ENCODE data around the gene UQCC2.
A peak's percentile ranks its signal among the peaks of the same experiment; 100 is the strongest.

Gene UQCC2

DNA sequence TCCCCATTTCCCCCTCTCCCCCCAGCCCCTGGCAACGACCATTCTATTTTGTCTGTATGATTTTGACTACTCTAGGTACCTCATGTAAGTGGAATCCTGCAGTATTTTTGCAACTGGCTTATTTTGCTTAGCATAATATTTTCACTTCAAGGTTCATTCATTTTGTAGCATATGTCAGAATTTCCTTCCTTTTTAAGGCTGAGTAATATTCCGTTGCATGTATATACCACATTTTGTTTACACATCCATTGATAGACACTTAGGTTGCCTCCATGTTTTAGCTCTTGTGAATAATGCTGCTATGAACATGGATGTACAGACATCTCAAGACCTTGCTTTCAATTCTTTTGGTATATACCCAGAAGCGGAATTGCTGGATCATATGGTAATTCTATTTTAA, 1.4 kb upstream of the UQCC2 start:
- no peak overlapping the region for H3K4me3 Mint-ChIP-seq

GRCh38 chr6:33710296-33711121, 991 bp downstream of the UQCC2 start:
- Mint-ChIP-seq H3K27ac (peak overlapping the region; percentile 100), H3K9me3 (no peaks in the 10 kb centered on the region), H3K4me3 (peak overlapping the region; percentile 99 to 100), H3K27me3 (no peaks in the 10 kb centered on the region), H3K4me1 (peaks cover 32 to 49% of the 10 kb centered on the region in 2 donors), H3K36me3 (peaks cover 27 to 38% of the 10 kb centered on the region in 2 donors)
- ATAC-seq (replicated peaks) = peak; percentile 0 to 14
- no peak for DNase-seq

More for the DNA sequence above, 1.4 kb upstream of the UQCC2 start:
- peaks cover 22 to 28% of the 10 kb centered on the region in 2 donors for H3K36me3 Mint-ChIP-seq
- H3K27me3 Mint-ChIP-seq = no peaks in the 10 kb centered on the region
- no peaks in the 10 kb centered on the region for H3K9me3 Mint-ChIP-seq
- peaks cover 27 to 37% of the 10 kb centered on the region in 2 donors for H3K4me1 Mint-ChIP-seq
- H3K27ac Mint-ChIP-seq = no peak overlapping the region
- ATAC-seq (replicated peaks) = no peak
- no peak for DNase-seq

DNA sequence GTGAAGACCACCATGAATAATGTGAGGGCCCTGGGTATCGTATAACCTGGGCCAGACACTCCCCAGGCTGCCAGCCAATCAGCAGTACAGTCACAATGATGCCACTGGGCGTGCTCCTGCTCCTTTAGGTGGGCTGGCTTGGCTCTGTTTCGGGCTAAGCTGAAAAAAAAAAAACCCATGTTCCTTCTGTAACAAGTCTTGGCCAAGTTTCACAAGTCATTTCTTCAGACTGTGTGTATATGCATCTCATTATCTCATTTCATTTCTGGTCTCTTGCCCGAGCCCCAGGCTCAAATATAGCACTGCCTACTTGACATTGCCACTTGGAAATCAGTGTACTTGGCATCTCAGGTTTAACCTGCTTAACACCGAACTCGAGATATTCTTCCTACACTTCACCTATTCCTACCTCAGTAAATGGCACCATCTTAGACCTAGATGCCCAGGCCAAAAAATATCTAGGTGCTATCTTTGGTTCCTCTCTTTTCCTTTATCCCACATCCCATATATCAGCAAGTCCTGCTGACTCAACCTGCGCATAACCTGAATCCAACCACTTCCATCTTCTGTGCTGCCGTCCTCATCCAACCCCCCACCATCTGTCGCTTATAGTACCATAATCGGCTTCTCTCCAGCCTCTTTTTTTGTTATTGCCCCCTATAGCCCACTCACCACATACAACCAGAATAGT, 1.8 kb downstream of the UQCC2 start:
- H3K27me3 Mint-ChIP-seq = no peaks in the 10 kb centered on the region
- peaks cover 29 to 39% of the 10 kb centered on the region in 2 donors for H3K36me3 Mint-ChIP-seq
- H3K4me1 Mint-ChIP-seq = peaks cover 36 to 55% of the 10 kb centered on the region in 2 donors
- peak overlapping the region in 1 of 2 donors; percentile 99 for H3K4me3 Mint-ChIP-seq
- H3K27ac Mint-ChIP-seq = no peak overlapping the region
- ATAC-seq (replicated peaks) = no peak
- no peaks in the 10 kb centered on the region for H3K9me3 Mint-ChIP-seq
- no peak for DNase-seq

DNA sequence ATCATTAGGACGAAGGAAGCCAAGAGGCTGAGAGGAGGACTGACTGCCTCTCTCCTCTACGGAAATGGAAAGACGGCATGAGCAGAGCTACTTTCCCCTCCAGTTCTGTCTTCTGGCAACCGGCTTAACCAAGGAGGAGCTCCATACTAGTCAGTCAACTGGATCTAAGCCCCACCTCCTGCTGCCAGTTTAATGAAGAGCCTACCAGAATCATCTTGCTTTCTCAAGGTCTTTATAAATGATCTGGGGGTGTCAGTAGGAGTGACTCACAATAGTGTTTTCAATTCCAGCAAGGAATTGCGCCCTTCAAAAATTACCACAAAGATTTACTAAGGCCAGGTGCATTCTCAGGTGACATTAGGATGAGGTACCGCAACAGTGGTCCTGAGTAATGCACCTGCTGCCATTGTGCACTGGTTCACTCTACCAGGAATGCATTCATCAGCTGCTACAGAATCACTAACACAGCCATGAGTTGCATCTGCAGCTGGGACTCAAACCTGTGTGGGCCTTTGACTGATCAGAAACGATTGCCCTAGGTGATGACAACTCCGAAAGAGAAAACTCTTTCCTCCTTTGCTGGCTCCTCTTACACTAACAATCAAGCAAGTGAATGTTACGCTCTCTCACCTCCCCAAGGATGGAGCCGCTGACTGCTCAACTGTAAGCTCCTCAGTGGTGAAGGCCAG, 2.8 kb downstream of the UQCC2 start:
- Mint-ChIP-seq H3K36me3 (peaks cover 31 to 49% of the 10 kb centered on the region in 2 donors), H3K4me3 (no peak overlapping the region), H3K27me3 (no peaks in the 10 kb centered on the region), H3K27ac (no peak overlapping the region), H3K9me3 (no peaks in the 10 kb centered on the region), H3K4me1 (peaks cover 35 to 59% of the 10 kb centered on the region in 2 donors)
- no peak for DNase-seq
- ATAC-seq (replicated peaks) = no peak

GRCh38 chr6:33707771-33708170, 3.7 kb downstream of the UQCC2 start:
- H3K27me3 Mint-ChIP-seq = no peaks in the 10 kb centered on the region
- H3K27ac Mint-ChIP-seq = no peak overlapping the region
- peaks cover 35 to 59% of the 10 kb centered on the region in 2 donors for H3K4me1 Mint-ChIP-seq
- H3K9me3 Mint-ChIP-seq = no peaks in the 10 kb centered on the region
- peaks cover 31 to 52% of the 10 kb centered on the region in 2 donors for H3K36me3 Mint-ChIP-seq
- ATAC-seq (replicated peaks) (no peak), DNase-seq (no peak)
- H3K4me3 Mint-ChIP-seq = no peak overlapping the region

DNA sequence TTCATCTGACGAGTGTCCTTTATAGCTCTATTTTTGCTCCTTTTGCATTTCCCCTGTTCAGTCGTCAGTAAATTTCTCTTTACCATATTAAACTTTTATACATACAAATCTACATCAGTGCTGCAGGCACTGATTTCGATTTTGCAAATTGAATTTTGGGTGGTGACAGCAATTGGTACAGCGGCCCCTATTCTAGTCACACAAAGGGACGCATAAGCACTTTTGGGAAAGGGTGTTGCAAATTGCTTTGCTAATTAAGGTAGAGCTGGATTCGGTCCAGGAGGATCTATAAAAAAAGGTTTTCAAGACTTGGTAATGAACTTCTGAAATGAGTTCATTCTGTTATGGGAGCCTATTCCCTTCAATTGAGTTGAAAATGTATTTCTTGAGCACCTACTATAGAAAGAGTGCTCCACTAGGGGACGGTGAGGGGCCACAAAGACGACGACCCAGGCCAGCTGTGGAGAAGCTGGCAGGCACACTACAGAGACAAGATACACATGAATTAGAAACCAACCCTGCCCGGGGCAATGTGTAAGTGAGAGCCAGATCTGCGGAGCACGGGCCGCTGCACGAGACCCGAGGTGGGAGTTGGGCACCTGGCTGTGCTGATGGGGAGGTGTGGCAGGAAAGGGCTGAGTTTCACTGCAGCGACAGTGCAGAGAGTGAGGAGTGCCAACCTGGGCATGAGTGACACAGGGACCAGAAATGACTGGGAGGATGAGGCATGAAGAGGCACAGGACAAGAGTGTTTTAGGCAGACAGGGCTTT, 5.4 kb downstream of the UQCC2 start:
- peaks cover 37 to 56% of the 10 kb centered on the region in 2 donors for H3K4me1 Mint-ChIP-seq
- H3K4me3 Mint-ChIP-seq = no peak overlapping the region
- H3K27ac Mint-ChIP-seq = peak overlapping the region; percentile 49
- no peak for DNase-seq
- no peaks in the 10 kb centered on the region for H3K27me3 Mint-ChIP-seq
- H3K36me3 Mint-ChIP-seq = peaks cover 34 to 55% of the 10 kb centered on the region in 2 donors
- ATAC-seq (replicated peaks) = no peak
- H3K9me3 Mint-ChIP-seq = no peaks in the 10 kb centered on the region

DNA sequence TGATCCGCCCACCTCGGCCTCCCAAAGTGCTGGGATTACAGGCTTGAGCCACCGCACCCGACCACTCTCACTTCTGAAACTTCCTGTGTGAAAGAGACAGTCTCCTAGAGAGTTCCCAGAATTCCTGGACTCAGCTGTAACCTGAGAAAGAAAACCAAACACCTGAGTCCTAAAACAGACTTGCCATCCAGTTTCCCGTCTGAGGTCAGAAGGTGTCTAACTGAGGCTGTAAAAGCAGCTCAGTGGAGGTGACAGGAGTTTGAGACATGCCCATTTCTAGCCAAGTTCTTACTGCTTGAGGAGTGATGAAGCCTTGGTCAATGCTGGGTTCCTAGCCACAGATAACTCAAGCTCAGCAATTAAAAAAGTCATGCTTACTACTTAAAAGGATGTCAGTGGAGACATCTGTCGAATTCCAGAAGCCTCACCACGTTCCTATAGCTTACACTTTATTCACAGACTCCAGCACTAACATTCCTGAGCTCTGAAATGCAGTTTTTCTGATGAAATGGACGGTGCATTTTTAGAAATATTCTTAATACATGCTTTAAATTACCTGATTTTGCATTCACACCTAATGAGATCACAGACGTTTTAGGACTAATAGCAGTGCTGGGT, 6.1 kb downstream of the UQCC2 start:
- Mint-ChIP-seq H3K27ac (no peak overlapping the region), H3K36me3 (peaks cover 38 to 53% of the 10 kb centered on the region in 2 donors), H3K4me1 (peaks cover 35 to 54% of the 10 kb centered on the region in 2 donors), H3K9me3 (no peaks in the 10 kb centered on the region), H3K4me3 (no peak overlapping the region), H3K27me3 (no peaks in the 10 kb centered on the region)
- no peak for ATAC-seq (replicated peaks)
- DNase-seq = no peak

- H3K4me1 Mint-ChIP-seq = peaks cover 33 to 53% of the 10 kb centered on the region in 2 donors
- no peak for DNase-seq
- no peaks in the 10 kb centered on the region for H3K27me3 Mint-ChIP-seq
- peak overlapping the region; percentile 1 for H3K27ac Mint-ChIP-seq
- no peaks in the 10 kb centered on the region for H3K9me3 Mint-ChIP-seq
- no peak overlapping the region for H3K4me3 Mint-ChIP-seq
- no peak for ATAC-seq (replicated peaks)
- peaks cover 37 to 48% of the 10 kb centered on the region in 2 donors for H3K36me3 Mint-ChIP-seq
Measured at GRCh38 chr6:33704215-33705066, 7.1 kb downstream of the UQCC2 start.

DNA sequence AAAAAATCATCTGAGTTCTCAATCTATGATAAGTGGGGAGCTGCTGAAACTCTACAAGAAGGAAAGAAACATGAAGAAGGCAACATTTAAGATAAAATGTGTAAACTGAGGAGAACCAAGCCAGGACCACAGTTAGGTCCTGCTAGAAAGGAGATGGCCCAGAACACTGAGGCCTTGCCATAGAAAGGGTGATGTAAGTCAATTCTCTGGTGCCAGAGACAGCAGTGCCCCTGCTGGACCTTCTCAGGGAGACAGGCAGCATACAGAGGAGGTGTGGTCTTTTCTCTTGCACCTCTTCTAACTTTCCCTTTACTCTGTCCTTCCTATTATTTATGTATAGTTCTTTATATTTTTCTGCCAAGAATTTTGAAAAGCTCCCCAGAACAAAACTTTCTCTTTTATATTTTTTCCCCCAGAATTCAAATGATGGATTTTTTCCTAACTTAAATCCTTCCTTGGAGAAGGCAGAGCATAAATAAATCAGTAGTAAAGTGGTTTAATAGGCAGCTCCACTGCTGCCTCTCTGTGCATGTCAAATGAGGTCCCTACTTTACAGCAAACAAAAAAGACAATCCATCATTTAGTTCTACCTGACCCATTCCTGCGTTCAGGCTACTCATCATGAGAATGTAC, 9.0 kb downstream of the UQCC2 start:
- no peak overlapping the region for H3K4me3 Mint-ChIP-seq
- DNase-seq (no peak), ATAC-seq (replicated peaks) (peak; percentile 51 to 67)
- no peaks in the 10 kb centered on the region for H3K27me3 Mint-ChIP-seq
- no peaks in the 10 kb centered on the region for H3K9me3 Mint-ChIP-seq
- H3K4me1 Mint-ChIP-seq = peaks cover 36 to 57% of the 10 kb centered on the region in 2 donors
- no peak overlapping the region for H3K27ac Mint-ChIP-seq
- peaks cover 32 to 34% of the 10 kb centered on the region in 2 donors for H3K36me3 Mint-ChIP-seq

GRCh38 chr6:33700391-33701050, 11.0 kb downstream of the UQCC2 start:
- Mint-ChIP-seq H3K27me3 (no peaks in the 10 kb centered on the region), H3K27ac (peak overlapping the region; percentile 91), H3K36me3 (peaks cover 32 to 42% of the 10 kb centered on the region in 2 donors), H3K4me3 (peak overlapping the region in 1 of 2 donors; percentile 45), H3K9me3 (no peaks in the 10 kb centered on the region), H3K4me1 (peaks cover 44 to 69% of the 10 kb centered on the region in 2 donors)
- peak; percentile 76 to 79 for ATAC-seq (replicated peaks)
- peak; percentile 61 for DNase-seq

GRCh38 chr6:33699739-33700138, 11.8 kb downstream of the UQCC2 start:
- Mint-ChIP-seq H3K36me3 (peaks cover 34 to 46% of the 10 kb centered on the region in 2 donors), H3K27ac (peak overlapping the region; percentile 91)
- peak; percentile 54 to 64 for ATAC-seq (replicated peaks)

GRCh38 chr6:33699131-33699530, 12.4 kb downstream of the UQCC2 start:
- Mint-ChIP-seq H3K27me3 (no peaks in the 10 kb centered on the region), H3K36me3 (peaks cover 38 to 46% of the 10 kb centered on the region in 2 donors), H3K4me1 (peaks cover 51 to 73% of the 10 kb centered on the region in 2 donors), H3K4me3 (no peak overlapping the region), H3K9me3 (no peaks in the 10 kb centered on the region), H3K27ac (no peak overlapping the region)
- ATAC-seq (replicated peaks) = no peak
- DNase-seq = no peak

More at GRCh38 chr6:33699739-33700138, 11.8 kb downstream of the UQCC2 start:
- Mint-ChIP-seq H3K4me1 (peaks cover 47 to 71% of the 10 kb centered on the region in 2 donors), H3K4me3 (no peak overlapping the region), H3K27me3 (no peaks in the 10 kb centered on the region), H3K9me3 (no peaks in the 10 kb centered on the region)
- no peak for DNase-seq
